ENCODE results near the gene SLC39A1. TPM values are rescaled to one million over a fixed set of nuclear protein-coding genes. Genes with fewer than 3 reads are reported as not detected.
A peak's percentile ranks its signal among the peaks of the same experiment; 100 is the strongest.

Gene SLC39A1
- total and polyA plus RNA-seq, 9 of the 15 experiments (the other 6 are each of a cell fraction or from before 2014, with no cell fraction given) = 9.9 to 81.1 (median 62.7) TPM

DNA sequence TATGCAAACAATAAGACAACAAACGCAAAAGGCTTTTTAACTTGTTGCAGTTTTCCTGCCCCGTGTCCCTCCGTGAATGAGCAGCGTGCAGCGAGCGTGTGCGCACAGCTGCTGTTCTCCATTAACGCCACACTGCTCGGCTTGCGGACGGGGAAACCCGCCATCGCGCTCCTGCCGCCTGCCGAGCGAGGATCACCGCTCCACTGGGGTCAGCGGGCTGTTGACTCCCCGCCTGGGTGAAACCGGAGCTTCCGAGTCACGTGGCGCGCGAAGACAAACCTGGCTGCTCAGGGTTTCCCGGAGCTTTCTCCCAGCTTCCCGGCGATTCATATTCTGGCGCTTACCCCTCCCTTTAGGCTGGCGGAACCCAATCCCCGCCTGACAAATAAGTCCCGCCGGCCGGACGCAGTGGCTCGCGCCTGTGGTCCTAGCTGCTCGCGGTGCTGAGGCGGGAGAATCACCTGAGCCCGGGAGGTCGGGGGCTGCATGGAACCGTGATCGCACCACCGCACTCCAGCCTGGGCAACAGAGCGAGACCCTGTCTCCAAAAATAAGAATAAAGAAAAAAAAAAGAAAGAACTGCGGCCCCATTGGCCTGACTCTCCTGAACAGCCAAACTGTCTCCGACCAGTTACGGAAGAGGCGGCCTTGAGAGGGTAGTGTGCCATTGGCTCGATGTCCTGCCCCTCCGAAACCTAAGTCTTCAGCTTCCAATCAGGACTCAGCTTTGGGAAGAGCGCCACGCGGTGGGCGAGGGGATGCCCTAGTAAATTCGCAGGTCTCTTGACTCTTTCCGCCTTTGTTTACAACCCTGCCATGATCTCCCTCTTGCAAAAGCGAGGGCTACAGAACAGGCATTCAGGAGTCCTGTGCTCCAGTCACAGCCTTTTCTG is 4.0 kb upstream of the SLC39A1 start, which contains the start of gene CREB3L4 (continued):
- TF ChIP-seq, protein P1, sequence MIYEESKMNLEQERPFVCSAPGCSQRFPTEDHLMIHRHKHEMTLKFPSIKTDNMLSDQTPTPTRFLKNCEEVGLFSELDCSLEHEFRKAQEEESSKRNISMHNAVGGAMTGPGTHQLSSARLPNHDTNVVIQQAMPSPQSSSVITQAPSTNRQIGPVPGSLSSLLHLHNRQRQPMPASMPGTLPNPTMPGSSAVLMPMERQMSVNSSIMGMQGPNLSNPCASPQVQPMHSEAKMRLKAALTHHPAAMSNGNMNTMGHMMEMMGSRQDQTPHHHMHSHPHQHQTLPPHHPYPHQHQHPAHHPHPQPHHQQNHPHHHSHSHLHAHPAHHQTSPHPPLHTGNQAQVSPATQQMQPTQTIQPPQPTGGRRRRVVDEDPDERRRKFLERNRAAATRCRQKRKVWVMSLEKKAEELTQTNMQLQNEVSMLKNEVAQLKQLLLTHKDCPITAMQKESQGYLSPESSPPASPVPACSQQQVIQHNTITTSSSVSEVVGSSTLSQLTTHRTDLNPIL (CRISPR knock-in tag; IDR thresholded peaks at IDR 0.05) = no peak
- TF ChIP-seq SIRT6 (IDR thresholded peaks at IDR 0.05; ENCODE audit: low read depth, low read length) = no peak
- TF ChIP-seq, protein P2, sequence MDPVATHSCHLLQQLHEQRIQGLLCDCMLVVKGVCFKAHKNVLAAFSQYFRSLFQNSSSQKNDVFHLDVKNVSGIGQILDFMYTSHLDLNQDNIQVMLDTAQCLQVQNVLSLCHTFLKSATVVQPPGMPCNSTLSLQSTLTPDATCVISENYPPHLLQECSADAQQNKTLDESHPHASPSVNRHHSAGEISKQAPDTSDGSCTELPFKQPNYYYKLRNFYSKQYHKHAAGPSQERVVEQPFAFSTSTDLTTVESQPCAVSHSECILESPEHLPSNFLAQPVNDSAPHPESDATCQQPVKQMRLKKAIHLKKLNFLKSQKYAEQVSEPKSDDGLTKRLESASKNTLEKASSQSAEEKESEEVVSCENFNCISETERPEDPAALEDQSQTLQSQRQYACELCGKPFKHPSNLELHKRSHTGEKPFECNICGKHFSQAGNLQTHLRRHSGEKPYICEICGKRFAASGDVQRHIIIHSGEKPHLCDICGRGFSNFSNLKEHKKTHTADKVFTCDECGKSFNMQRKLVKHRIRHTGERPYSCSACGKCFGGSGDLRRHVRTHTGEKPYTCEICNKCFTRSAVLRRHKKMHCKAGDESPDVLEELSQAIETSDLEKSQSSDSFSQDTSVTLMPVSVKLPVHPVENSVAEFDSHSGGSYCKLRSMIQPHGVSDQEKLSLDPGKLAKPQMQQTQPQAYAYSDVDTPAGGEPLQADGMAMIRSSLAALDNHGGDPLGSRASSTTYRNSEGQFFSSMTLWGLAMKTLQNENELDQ (CRISPR knock-in tag; IDR thresholded peaks at IDR 0.05; ENCODE audit: borderline replicate concordance) = no peak
- TF ChIP-seq, protein P3, sequence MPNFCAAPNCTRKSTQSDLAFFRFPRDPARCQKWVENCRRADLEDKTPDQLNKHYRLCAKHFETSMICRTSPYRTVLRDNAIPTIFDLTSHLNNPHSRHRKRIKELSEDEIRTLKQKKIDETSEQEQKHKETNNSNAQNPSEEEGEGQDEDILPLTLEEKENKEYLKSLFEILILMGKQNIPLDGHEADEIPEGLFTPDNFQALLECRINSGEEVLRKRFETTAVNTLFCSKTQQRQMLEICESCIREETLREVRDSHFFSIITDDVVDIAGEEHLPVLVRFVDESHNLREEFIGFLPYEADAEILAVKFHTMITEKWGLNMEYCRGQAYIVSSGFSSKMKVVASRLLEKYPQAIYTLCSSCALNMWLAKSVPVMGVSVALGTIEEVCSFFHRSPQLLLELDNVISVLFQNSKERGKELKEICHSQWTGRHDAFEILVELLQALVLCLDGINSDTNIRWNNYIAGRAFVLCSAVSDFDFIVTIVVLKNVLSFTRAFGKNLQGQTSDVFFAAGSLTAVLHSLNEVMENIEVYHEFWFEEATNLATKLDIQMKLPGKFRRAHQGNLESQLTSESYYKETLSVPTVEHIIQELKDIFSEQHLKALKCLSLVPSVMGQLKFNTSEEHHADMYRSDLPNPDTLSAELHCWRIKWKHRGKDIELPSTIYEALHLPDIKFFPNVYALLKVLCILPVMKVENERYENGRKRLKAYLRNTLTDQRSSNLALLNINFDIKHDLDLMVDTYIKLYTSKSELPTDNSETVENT (CRISPR knock-in tag; IDR thresholded peaks at IDR 0.05) = peak; percentile 79
- peak; percentile 71 for TF ChIP-seq PHF20 (IDR thresholded peaks at IDR 0.05; ENCODE audit: partially characterized antibody)
- TF ChIP-seq, protein P4, sequence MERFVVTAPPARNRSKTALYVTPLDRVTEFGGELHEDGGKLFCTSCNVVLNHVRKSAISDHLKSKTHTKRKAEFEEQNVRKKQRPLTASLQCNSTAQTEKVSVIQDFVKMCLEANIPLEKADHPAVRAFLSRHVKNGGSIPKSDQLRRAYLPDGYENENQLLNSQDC (CRISPR knock-in tag; IDR thresholded peaks at IDR 0.05) = no peak
- TF ChIP-seq SPI1 (IDR thresholded peaks at IDR 0.05; ENCODE audit: borderline replicate concordance, low read depth, low read length) = no peak
- no peak for TF ChIP-seq THRAP3 (IDR thresholded peaks at IDR 0.05; ENCODE audit: borderline replicate concordance)
- no peak for TF ChIP-seq CEBPG (CRISPR knock-in tag; IDR thresholded peaks at IDR 0.05)
- no peak for TF ChIP-seq CEBPG (tag; conservative IDR thresholded peaks at IDR 0.05 in 1 of 2, IDR thresholded peaks at IDR 0.05 in 1 of 2)
- no peak for TF ChIP-seq PPARD (CRISPR knock-in tag; IDR thresholded peaks at IDR 0.05)
- TF ChIP-seq ZNF239 (CRISPR knock-in tag; IDR thresholded peaks at IDR 0.05) = no peak
- TF ChIP-seq ETV5 (CRISPR knock-in tag; IDR thresholded peaks at IDR 0.05; ENCODE audit: low read depth) = peak; percentile 74
- TF ChIP-seq ZZZ3 (IDR thresholded peaks at IDR 0.05) = no peak
- TF ChIP-seq, protein P5, sequence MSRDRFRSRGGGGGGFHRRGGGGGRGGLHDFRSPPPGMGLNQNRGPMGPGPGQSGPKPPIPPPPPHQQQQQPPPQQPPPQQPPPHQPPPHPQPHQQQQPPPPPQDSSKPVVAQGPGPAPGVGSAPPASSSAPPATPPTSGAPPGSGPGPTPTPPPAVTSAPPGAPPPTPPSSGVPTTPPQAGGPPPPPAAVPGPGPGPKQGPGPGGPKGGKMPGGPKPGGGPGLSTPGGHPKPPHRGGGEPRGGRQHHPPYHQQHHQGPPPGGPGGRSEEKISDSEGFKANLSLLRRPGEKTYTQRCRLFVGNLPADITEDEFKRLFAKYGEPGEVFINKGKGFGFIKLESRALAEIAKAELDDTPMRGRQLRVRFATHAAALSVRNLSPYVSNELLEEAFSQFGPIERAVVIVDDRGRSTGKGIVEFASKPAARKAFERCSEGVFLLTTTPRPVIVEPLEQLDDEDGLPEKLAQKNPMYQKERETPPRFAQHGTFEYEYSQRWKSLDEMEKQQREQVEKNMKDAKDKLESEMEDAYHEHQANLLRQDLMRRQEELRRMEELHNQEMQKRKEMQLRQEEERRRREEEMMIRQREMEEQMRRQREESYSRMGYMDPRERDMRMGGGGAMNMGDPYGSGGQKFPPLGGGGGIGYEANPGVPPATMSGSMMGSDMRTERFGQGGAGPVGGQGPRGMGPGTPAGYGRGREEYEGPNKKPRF (IDR thresholded peaks at IDR 0.05; ENCODE audit: low read depth, low read length) = no peak
- peak; percentile 41 to 60; a peak in 2 of 4 replicates for TF ChIP-seq SIN3A (IDR thresholded peaks at IDR 0.05; ENCODE audit: borderline replicate concordance in 2 of 2, control insufficient read depth in 1 of 2, low read depth in 2 of 2, low read length in 2 of 2)
